Liver (tissue), 3 donors: ENCODE measurements around the gene GIPC2.

ENCODE experiments used
- CTCF ChIP-seq: fragments of 150-350 bp; IDR thresholded peaks from 2 replicates; pipeline ENCODE4 v1.5.1; 2017; ENCODE audit warnings: improper control_type of control experiment, low read depth, low read length; ENCODE audit not compliant: missing input control
- TAF1 ChIP-seq: conservative IDR thresholded peaks from 2 replicates; pipeline ENCODE4 v1.6.1; 2016; ENCODE audit warnings: antibody characterized with exemption, mild to moderate bottlenecking
- donor health status: healthy.
- donor health status: healthy.

GRCh38 chr1:78009276-78009675 is 36.5 kb upstream of the GIPC2 start:
- TF ChIP-seq CTCF = no peak
- TF ChIP-seq TAF1 = no peak
